ENCODE results near the gene ST6GAL1. TPM values are rescaled to one million over a fixed set of nuclear protein-coding genes. Genes with fewer than 3 reads are reported as not detected.

ST6GAL1 gene
- total RNA-seq, 1 experiment from 2014 or later = 15.6 TPM

DNA sequence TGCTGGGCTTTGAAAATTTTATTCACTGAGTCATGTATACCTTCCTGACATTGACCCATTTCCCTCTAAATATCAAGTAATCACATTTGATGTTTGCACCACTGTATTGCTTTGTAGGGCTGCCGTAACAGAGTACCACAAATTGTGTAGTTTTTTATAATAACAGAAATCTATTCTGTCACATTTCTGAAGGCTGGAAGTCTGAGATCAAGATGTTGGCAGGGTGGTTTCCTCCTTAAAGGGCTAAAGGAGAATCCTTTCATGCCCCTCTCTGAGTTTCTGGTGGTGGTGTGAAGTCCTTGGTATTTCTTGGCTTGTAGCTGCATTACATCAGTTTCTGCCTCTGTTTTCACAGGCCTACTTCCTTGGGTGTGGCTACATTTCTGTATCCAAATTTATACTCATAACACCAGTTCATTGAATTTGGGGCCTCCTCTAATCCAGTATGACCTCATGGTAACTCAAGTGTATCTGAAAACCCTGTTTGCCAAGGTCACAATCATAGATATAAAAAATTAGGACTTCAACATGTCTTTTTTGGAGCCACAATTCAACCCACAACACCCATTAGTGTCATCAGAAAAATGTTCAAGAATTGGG is 29.1 kb upstream of the ST6GAL1 start:
- no peak overlapping the region for H3K4me2 ChIP-seq (ENCODE audit: low read length)
- H3K4me3 ChIP-seq (replicated peaks in 1 of 2; ENCODE audit: low read depth in 1 of 2, low read length in 2 of 2) = no peak overlapping the region
- ChIA-PET CTCF (no interaction called here), POLR2A (no interaction called here), RAD21 (ENCODE audit: low non-redundant PET in 1 of 2, low total read pairs in 2 of 2, uncharacterized antibody in 2 of 2, unreplicated experiment in 2 of 2) (no interaction called here)
- no peaks in the 10 kb centered on the region for H3K79me2 ChIP-seq (ENCODE audit: insufficient read depth, low read length)
- BruUV-seq (replicated peaks) = no TSS peak
- no peaks in the 10 kb centered on the region for H3K36me3 ChIP-seq (ENCODE audit: control insufficient read depth in 1 of 2, insufficient read depth in 2 of 2, low read length in 2 of 2)
- intact Hi-C loops (cut with micrococcal nuclease) = no loop called here
- H3K27ac ChIP-seq (ENCODE audit: low read depth, low read length) = no peak overlapping the region
- H3K9me2 ChIP-seq (ENCODE audit: insufficient read depth) = no peaks in the 10 kb centered on the region
- TF ChIP-seq POLR2AphosphoS5 (IDR thresholded peaks at IDR 0.05; ENCODE audit: low read depth, low read length) = peak; percentile 27; the same call in 1 of the 2 replicates
- TF ChIP-seq CEBPB (IDR thresholded peaks at IDR 0.05; ENCODE audit: low read depth) = peak; percentile 77
- peak; percentile 31; the same call in 1 of the 2 replicates for TF ChIP-seq SP1 (IDR thresholded peaks at IDR 0.05; ENCODE audit: low read depth)
- TF ChIP-seq CBX3 (IDR thresholded peaks at IDR 0.05; ENCODE audit: low read depth) = no peak
- TF ChIP-seq, protein P1, sequence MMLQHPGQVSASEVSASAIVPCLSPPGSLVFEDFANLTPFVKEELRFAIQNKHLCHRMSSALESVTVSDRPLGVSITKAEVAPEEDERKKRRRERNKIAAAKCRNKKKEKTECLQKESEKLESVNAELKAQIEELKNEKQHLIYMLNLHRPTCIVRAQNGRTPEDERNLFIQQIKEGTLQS (IDR thresholded peaks at IDR 0.05) = no peak
- TF ChIP-seq FOSL1 (IDR thresholded peaks at IDR 0.05; ENCODE audit: low read depth) = 0 out of 2 replicates have a peak, but pooled peaks have one; percentile 4
- H3K9me3 ChIP-seq (ENCODE audit: control insufficient read depth in 1 of 2, insufficient read depth in 1 of 2, low read depth in 1 of 2, low read length in 2 of 2) = no peaks in the 10 kb centered on the region
- H3K4me1 ChIP-seq (ENCODE audit: control insufficient read depth in 1 of 2, insufficient read depth in 2 of 2, low read length in 2 of 2) = no peaks in the 10 kb centered on the region; a peak in 1 of 4 replicates
- H3K27me3 ChIP-seq (ENCODE audit: insufficient read depth, low read length) = no peaks in the 10 kb centered on the region
- DNase-seq (ENCODE audit: low read depth, low spot score) (peak; percentile 36), ATAC-seq (no peak)
- no peaks in the 10 kb centered on the region for H4K20me1 ChIP-seq (ENCODE audit: insufficient read depth)
- H3K9ac ChIP-seq (ENCODE audit: low read length) = no peak overlapping the region
- H2AFZ ChIP-seq (ENCODE audit: low read depth, low read length, poor library complexity, severe bottlenecking) = no peak overlapping the region

DNA sequence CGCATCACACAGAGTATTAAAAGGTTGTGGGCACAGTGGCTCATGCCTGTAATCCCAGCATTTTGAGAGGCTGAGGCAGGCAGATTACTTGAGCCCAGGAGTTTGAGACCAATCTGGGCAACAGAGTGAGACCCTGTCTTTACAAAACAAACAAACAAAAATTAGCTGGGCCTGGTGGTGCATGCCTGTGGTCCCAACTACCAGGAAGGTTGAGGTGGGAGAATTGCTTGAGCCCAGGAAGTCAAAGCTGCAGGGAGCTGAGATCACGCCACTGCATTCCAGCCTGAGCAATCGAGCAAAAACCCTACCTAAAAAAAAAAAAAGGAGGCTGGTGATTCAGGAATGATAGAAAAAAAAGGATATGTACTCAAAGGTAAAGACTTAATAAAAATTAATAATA is 28.2 kb upstream of the ST6GAL1 start:
- Histone ChIP-seq H3K4me2 (ENCODE audit: low read length) (no peak overlapping the region), H3K9me3 (ENCODE audit: control insufficient read depth in 1 of 2, insufficient read depth in 1 of 2, low read depth in 1 of 2, low read length in 2 of 2) (no peaks in the 10 kb centered on the region), H3K36me3 (ENCODE audit: control insufficient read depth in 1 of 2, insufficient read depth in 2 of 2, low read length in 2 of 2) (no peaks in the 10 kb centered on the region), H3K79me2 (ENCODE audit: insufficient read depth, low read length) (no peaks in the 10 kb centered on the region), H3K4me3 (replicated peaks in 1 of 2; ENCODE audit: low read depth in 1 of 2, low read length in 2 of 2) (no peak overlapping the region), H4K20me1 (ENCODE audit: insufficient read depth) (no peaks in the 10 kb centered on the region), H3K4me1 (ENCODE audit: control insufficient read depth in 1 of 2, insufficient read depth in 2 of 2, low read length in 2 of 2) (no peaks in the 10 kb centered on the region; a peak in 1 of 4 replicates), H3K27ac (ENCODE audit: low read depth, low read length) (no peak overlapping the region), H3K27me3 (ENCODE audit: insufficient read depth, low read length) (no peaks in the 10 kb centered on the region), H2AFZ (ENCODE audit: low read depth, low read length, poor library complexity, severe bottlenecking) (no peak overlapping the region), H3K9ac (ENCODE audit: low read length) (no peak overlapping the region), H3K9me2 (ENCODE audit: insufficient read depth) (no peaks in the 10 kb centered on the region)
- ChIA-PET CTCF (no interaction called here), POLR2A (no interaction called here), RAD21 (ENCODE audit: low non-redundant PET in 1 of 2, low total read pairs in 2 of 2, uncharacterized antibody in 2 of 2, unreplicated experiment in 2 of 2) (no interaction called here)
- no peak for DNase-seq (ENCODE audit: low read depth, low spot score)
- intact Hi-C loops (cut with micrococcal nuclease) = no loop called here
- BruUV-seq (replicated peaks) = no TSS peak
- ATAC-seq = no peak
- TF ChIP-seq CEBPB (IDR thresholded peaks at IDR 0.05; ENCODE audit: low read depth) (no peak), SRF (IDR thresholded peaks at IDR 0.05; ENCODE audit: low read depth) (no peak), ELF1 (IDR thresholded peaks at IDR 0.05; ENCODE audit: borderline replicate concordance, low read depth) (no peak), RAD21 (IDR thresholded peaks at IDR 0.05; ENCODE audit: low read depth) (no peak), FOSL1 (IDR thresholded peaks at IDR 0.05; ENCODE audit: low read depth) (no peak), EZH2phosphoT487 (IDR thresholded peaks at IDR 0.05; ENCODE audit: borderline replicate concordance) (no peak), ZNF274 (IDR thresholded peaks at IDR 0.05; ENCODE audit: low read depth, low read length) (no peak)
- TF ChIP-seq, protein P2, sequence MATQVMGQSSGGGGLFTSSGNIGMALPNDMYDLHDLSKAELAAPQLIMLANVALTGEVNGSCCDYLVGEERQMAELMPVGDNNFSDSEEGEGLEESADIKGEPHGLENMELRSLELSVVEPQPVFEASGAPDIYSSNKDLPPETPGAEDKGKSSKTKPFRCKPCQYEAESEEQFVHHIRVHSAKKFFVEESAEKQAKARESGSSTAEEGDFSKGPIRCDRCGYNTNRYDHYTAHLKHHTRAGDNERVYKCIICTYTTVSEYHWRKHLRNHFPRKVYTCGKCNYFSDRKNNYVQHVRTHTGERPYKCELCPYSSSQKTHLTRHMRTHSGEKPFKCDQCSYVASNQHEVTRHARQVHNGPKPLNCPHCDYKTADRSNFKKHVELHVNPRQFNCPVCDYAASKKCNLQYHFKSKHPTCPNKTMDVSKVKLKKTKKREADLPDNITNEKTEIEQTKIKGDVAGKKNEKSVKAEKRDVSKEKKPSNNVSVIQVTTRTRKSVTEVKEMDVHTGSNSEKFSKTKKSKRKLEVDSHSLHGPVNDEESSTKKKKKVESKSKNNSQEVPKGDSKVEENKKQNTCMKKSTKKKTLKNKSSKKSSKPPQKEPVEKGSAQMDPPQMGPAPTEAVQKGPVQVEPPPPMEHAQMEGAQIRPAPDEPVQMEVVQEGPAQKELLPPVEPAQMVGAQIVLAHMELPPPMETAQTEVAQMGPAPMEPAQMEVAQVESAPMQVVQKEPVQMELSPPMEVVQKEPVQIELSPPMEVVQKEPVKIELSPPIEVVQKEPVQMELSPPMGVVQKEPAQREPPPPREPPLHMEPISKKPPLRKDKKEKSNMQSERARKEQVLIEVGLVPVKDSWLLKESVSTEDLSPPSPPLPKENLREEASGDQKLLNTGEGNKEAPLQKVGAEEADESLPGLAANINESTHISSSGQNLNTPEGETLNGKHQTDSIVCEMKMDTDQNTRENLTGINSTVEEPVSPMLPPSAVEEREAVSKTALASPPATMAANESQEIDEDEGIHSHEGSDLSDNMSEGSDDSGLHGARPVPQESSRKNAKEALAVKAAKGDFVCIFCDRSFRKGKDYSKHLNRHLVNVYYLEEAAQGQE (IDR thresholded peaks at IDR 0.05; ENCODE audit: low read depth) = no peak
- TF ChIP-seq, protein P3, sequence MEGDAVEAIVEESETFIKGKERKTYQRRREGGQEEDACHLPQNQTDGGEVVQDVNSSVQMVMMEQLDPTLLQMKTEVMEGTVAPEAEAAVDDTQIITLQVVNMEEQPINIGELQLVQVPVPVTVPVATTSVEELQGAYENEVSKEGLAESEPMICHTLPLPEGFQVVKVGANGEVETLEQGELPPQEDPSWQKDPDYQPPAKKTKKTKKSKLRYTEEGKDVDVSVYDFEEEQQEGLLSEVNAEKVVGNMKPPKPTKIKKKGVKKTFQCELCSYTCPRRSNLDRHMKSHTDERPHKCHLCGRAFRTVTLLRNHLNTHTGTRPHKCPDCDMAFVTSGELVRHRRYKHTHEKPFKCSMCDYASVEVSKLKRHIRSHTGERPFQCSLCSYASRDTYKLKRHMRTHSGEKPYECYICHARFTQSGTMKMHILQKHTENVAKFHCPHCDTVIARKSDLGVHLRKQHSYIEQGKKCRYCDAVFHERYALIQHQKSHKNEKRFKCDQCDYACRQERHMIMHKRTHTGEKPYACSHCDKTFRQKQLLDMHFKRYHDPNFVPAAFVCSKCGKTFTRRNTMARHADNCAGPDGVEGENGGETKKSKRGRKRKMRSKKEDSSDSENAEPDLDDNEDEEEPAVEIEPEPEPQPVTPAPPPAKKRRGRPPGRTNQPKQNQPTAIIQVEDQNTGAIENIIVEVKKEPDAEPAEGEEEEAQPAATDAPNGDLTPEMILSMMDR (IDR thresholded peaks at IDR 0.05 in 2 of 3, conservative IDR thresholded peaks at IDR 0.05 in 1 of 3; ENCODE audit: borderline replicate concordance in 1 of 3, insufficient read depth in 1 of 3, low read depth in 2 of 3, low read length in 2 of 3) = no peak

Data from HCT116 (cell line).